GM19372 (cell line): ENCODE results near the gene RAP2A.
A peak's percentile ranks its signal among the peaks of the same experiment; 100 is the strongest.

ENCODE experiments used
- ATAC-seq: cut with Tn5 transposase; IDR thresholded peaks from one replicate; pipeline ENCODE4 v1.9.1; 2021; ENCODE audit warnings: mild to moderate bottlenecking, low read depth, moderate library complexity; ENCODE audit not compliant: unreplicated experiment

Gene RAP2A

GRCh38 chr13:97491452-97491851 is 57.5 kb downstream of the RAP2A start:
- no peak for ATAC-seq

GRCh38 chr13:97492257-97492656 is 58.3 kb downstream of the RAP2A start:
- no peak for ATAC-seq

GRCh38 chr13:97492684-97493371 is 58.9 kb downstream of the RAP2A start:
- no peak for ATAC-seq

GRCh38 chr13:97493456-97493855 is 59.5 kb downstream of the RAP2A start:
- no peak for ATAC-seq

- ATAC-seq: no peak
Observed at GRCh38 chr13:97495678-97496077, 61.7 kb downstream of the RAP2A start.

GRCh38 chr13:97496511-97496910 is 62.5 kb downstream of the RAP2A start:
- no peak for ATAC-seq

- ATAC-seq: no peak
Observed at GRCh38 chr13:97497400-97497799, 63.4 kb downstream of the RAP2A start.

GRCh38 chr13:97498419-97498818 is 64.5 kb downstream of the RAP2A start:
- no peak for ATAC-seq

- ATAC-seq: no peak
Observed at GRCh38 chr13:97499181-97499580, 65.2 kb downstream of the RAP2A start.

GRCh38 chr13:97502181-97502580 is 68.2 kb downstream of the RAP2A start:
- ATAC-seq: no peak

- ATAC-seq: no peak
Observed at GRCh38 chr13:97502706-97503105, 68.7 kb downstream of the RAP2A start.

GRCh38 chr13:97505017-97505416 is 71.0 kb downstream of the RAP2A start:
- peak; percentile 68 for ATAC-seq

GRCh38 chr13:97506511-97506910 is 72.5 kb downstream of the RAP2A start:
- ATAC-seq: no peak

- ATAC-seq: no peak
Observed at GRCh38 chr13:97512732-97513131, 78.8 kb downstream of the RAP2A start.

GRCh38 chr13:97515643-97516042 is 81.7 kb downstream of the RAP2A start:
- no peak for ATAC-seq

GRCh38 chr13:97517967-97518366 is 84.0 kb downstream of the RAP2A start:
- ATAC-seq: no peak
